K562 (cell line): ENCODE measurements around the gene ADGRB2. TPM values are rescaled to one million over a fixed set of nuclear protein-coding genes. Genes with fewer than 3 reads are reported as not detected.

Experiments
- ATAC-seq: fragments of 200-7000 bp; cut with Tn5 transposase; 3 replicates; pipeline ENCODE4 v1.9.1; 2020; ENCODE audit warnings: moderate library complexity
- BruUV-seq: library from RNA; stranded (reverse); fragments of 400-500 nt; replicated peaks from 2 replicates; lab custom pipeline; 2021; lab: Mats Ljungman, UMichigan
- CTCF ChIA-PET: fragments of 300-600 bp; formaldehyde crosslinking; extraction: SDS; loops from one replicate; lab custom pipeline; 2021; ENCODE audit warnings: low intra/inter-chr PET ratio; lab: Yijun Ruan, JAX
- POLR2A ChIA-PET: fragments of 300-600, 350-650 bp; sonication (Branson Sonifier 250); formaldehyde crosslinking; extraction: SDS; loops from one replicate; lab custom pipeline; 2021; ENCODE audit warnings: antibody characterized with exemption, inconsistent platforms; lab: Yijun Ruan, JAX
- DNase-seq, 4 experiments: peaks; one replicate each; pipeline versions ENCODE4 v3.0.0 to v3.0.0-alpha.2; 2011 to 2018; ENCODE audit warnings: low spot score in 3 of 4, mixed read lengths in 3 of 4; ENCODE audit errors: extremely low read depth in 1 of 4
- FAIRE-seq: peaks from 2 replicates; lab custom pipeline; 2011; peaks lifted over from hg19 to GRCh38; lab: Jason Lieb, UNC
- H2AFZ ChIP-seq: 2 replicates; pipeline ENCODE4 v1.6.0; 2011; ENCODE audit warnings: low read depth, low read length, control low read depth, inconsistent platforms
- H3K27ac ChIP-seq: fragments of 200-600 bp; 3 replicates; pipeline ENCODE4 v1.8.0; 2011; ENCODE audit warnings: low read depth, mild to moderate bottlenecking, control low read depth, inconsistent platforms, low read length, moderate library complexity, mixed read lengths; ENCODE audit errors: extremely low read depth
- H3K27me3 ChIP-seq, 2 experiments: fragments of 300-600 bp in 1 of 2; 2 replicates in 1 of 2; 3 replicates in 1 of 2; pipeline versions ENCODE4 v1.6.0 to v1.8.0; 2011; ENCODE audit warnings: inconsistent platforms in 2 of 2, low read length in 2 of 2, mild to moderate bottlenecking in 1 of 2, mixed read lengths in 1 of 2, moderate library complexity in 1 of 2; ENCODE audit not compliant: control insufficient read depth in 2 of 2, insufficient read depth in 2 of 2
- H3K36me3 ChIP-seq: fragments of 300-600 bp; 3 replicates; pipeline ENCODE4 v1.8.0; 2011; ENCODE audit warnings: mild to moderate bottlenecking, low read length, inconsistent platforms; ENCODE audit not compliant: control insufficient read depth, insufficient read depth
- H3K4me1 ChIP-seq, 2 experiments: fragments of 200-600 bp in 1 of 2; replicated peaks in 1 of 2; 2 replicates in 1 of 2; 3 replicates in 1 of 2; pipeline versions ENCODE4 v1.5.1 to v1.8.0; 2011; ENCODE audit warnings: inconsistent platforms in 2 of 2, low read length in 2 of 2, mild to moderate bottlenecking in 1 of 2, mixed read lengths in 1 of 2, moderate library complexity in 1 of 2; ENCODE audit not compliant: control insufficient read depth in 2 of 2, insufficient read depth in 2 of 2
- H3K4me2 ChIP-seq: 2 replicates; pipeline ENCODE4 v1.6.1; 2011; ENCODE audit warnings: low read length, control low read depth, inconsistent platforms, mixed read lengths; ENCODE audit not compliant: insufficient read depth
- H3K4me3 ChIP-seq: fragments of 200-600 bp; sonication (generic), shearing (Covaris generic); 2 replicates; pipeline ENCODE4 v1.5.1; 2016; ENCODE audit warnings: control low read depth, inconsistent platforms
- H3K79me2 ChIP-seq: fragments of 200-600 bp; 3 replicates; pipeline ENCODE4 v1.8.0; 2011; ENCODE audit warnings: low read length, inconsistent platforms; ENCODE audit not compliant: control insufficient read depth, insufficient read depth
- H3K9ac ChIP-seq, 2 experiments: 2 replicates each; pipeline versions ENCODE4 v1.6.0 to v1.6.1; 2011; ENCODE audit warnings: low read depth in 2 of 2, low read length in 2 of 2, control low read depth in 1 of 2, inconsistent platforms in 1 of 2, mild to moderate bottlenecking in 1 of 2, mixed read lengths in 1 of 2; ENCODE audit not compliant: insufficient read depth in 1 of 2
- H3K9me1 ChIP-seq: one replicate; pipeline ENCODE4 v1.6.0; 2011; ENCODE audit warnings: inconsistent platforms, mild to moderate bottlenecking, low read length, moderate library complexity; ENCODE audit not compliant: control insufficient read depth, insufficient read depth
- H3K9me3 ChIP-seq: replicated peaks from 2 replicates; pipeline ENCODE4 v1.5.1; 2011; ENCODE audit warnings: low read depth, low read length, inconsistent platforms; ENCODE audit not compliant: control insufficient read depth, insufficient read depth
- H4K20me1 ChIP-seq: replicated peaks from 2 replicates; pipeline ENCODE4 v1.6.1; 2011; ENCODE audit warnings: low read length, inconsistent platforms, mixed read lengths; ENCODE audit not compliant: control insufficient read depth, insufficient read depth
- CTCF ChIP-seq, 3 experiments: IDR thresholded peaks in 2 of 3; conservative IDR thresholded peaks in 1 of 3; 2 replicates each; pipeline ENCODE4 v1.5.1; 2011 to 2012; ENCODE audit warnings: low read length in 3 of 3, mild to moderate bottlenecking in 3 of 3, control low read depth in 2 of 3, improper control_type of control experiment in 1 of 3, inconsistent platforms in 1 of 3, low read depth in 1 of 3, mixed read lengths in 1 of 3, moderate library complexity in 1 of 3; ENCODE audit not compliant: insufficient read depth in 2 of 3
- GTF2B ChIP-seq: IDR thresholded peaks from 2 replicates; pipeline ENCODE4 v1.6.1; 2011; ENCODE audit not compliant: insufficient read length; ENCODE audit errors: extremely low read depth
- HNRNPH1 ChIP-seq: fragments of 200-400 bp; formaldehyde crosslinking; optimal IDR thresholded peaks from 2 replicates; pipeline ENCODE3; 2017; ENCODE audit warnings: low read depth, mild to moderate bottlenecking, low read length, moderate library complexity
- ILK ChIP-seq: fragments of 450-650 bp; IDR thresholded peaks from 2 replicates; pipeline ENCODE4 v1.6.1; 2016; ENCODE audit warnings: missing genetic modification characterization, low read depth, mild to moderate bottlenecking, missing compliant biosample characterization, moderate library complexity, borderline replicate concordance
- MAZ ChIP-seq, 2 experiments: fragments of 450-650 bp in 1 of 2; sonication (generic) in 1 of 2; formaldehyde crosslinking; IDR thresholded peaks in 1 of 2; conservative IDR thresholded peaks in 1 of 2; 2 replicates each; pipeline versions ENCODE4 v1.4.0 to v1.5.0; 2020; ENCODE audit warnings: mild to moderate bottlenecking in 1 of 2, missing genetic modification reagents in 1 of 2
- NFXL1 ChIP-seq: fragments of 450-650 bp; formaldehyde crosslinking; IDR thresholded peaks from 2 replicates; pipeline ENCODE4 v1.4.0; 2021; ENCODE audit warnings: mild to moderate bottlenecking
- PHF20 ChIP-seq: fragments of 450-650 bp; IDR thresholded peaks from 2 replicates; pipeline ENCODE4 v1.6.1; 2018; ENCODE audit not compliant: partially characterized antibody
- ZNF778 ChIP-seq: fragments of 450-650 bp; formaldehyde crosslinking; IDR thresholded peaks from 2 replicates; pipeline ENCODE4 v1.4.0; 2020; ENCODE audit warnings: mild to moderate bottlenecking, moderate library complexity
- WGBS: fragments of 100-300 bp; shearing (Covaris generic); methylation state at CpG from one replicate; pipeline ENCODE4 v1.1.6; 2016; ENCODE audit warnings: low coverage, mixed read lengths; ENCODE audit not compliant: insufficient coverage; ENCODE audit errors: missing lambda C conversion rate; 5-methylcytosine and 5-hydroxymethylcytosine counted together
- in situ Hi-C: fragments of 300-500 bp; cut with MboI; formaldehyde crosslinking; loops from 4 replicates; pipeline ENCODE4 v1.15.0; 2018; ENCODE audit warnings: inconsistent platforms, mixed read lengths
- intact Hi-C: fragments of 100-400 bp; cut with micrococcal nuclease; formaldehyde crosslinking; loops from 2 replicates; pipeline ENCODE4 v1.14.2; 2022
- polyA plus RNA-seq, 8 experiments: library from polyadenylated mRNA; depleted of rRNA in 4 of 8; stranded (reverse) in 5 of 8; unstranded in 3 of 8; fragments of >200 nt; fragmentation: Nextera tagmentation in 2 of 8; fragmentation: Illumina TruSeq in 1 of 8; extraction: Ambion mirVana in 2 of 8; extraction: Trizol in 1 of 8; gene quantifications; 2 replicates each; pipeline versions ENCODE4 v1.2.1 to v1.2.3, GENCODE V29; 2011 to 2014; ENCODE audit warnings: inconsistent platforms in 1 of 8, missing spikeins in 1 of 8
- total RNA-seq, 7 experiments: library from RNA; depleted of rRNA in 6 of 7; stranded (reverse); fragments of >200 nt in 6 of 7; fragmentation: Illumina TruSeq in 2 of 7; extraction: Trizol in 2 of 7; gene quantifications; 2 replicates each; pipeline versions ENCODE4 v1.2.1 to v1.2.3, GENCODE V29; 2011 to 2021; ENCODE audit warnings: low replicate concordance in 1 of 7
- TF ChIP-seq, protein P1 (sequence below): fragments of 450-650 bp; IDR thresholded peaks from 2 replicates; pipeline ENCODE4 v1.6.1; 2016
- TF ChIP-seq, protein P2 (sequence below), 2 experiments: fragments of 150-350 bp in 1 of 2; IDR thresholded peaks; 2 replicates each; pipeline ENCODE4 v1.6.1; 2012 to 2016; ENCODE audit warnings: low read depth in 2 of 2, low read length in 2 of 2, mild to moderate bottlenecking in 1 of 2, moderate library complexity in 1 of 2

Gene ADGRB2
- total and polyA plus RNA-seq, 9 of the 15 experiments (the other 6 are each of a cell fraction or from before 2014, with no cell fraction given): 0.04 to 0.23 (median 0.20) TPM; not detected in 2

GRCh38 chr1:31790140-31790539 lies 26.0 kb upstream of the ADGRB2 start (continued):
- no peak for TF ChIP-seq GTF2B

GRCh38 chr1:31789259-31790065 lies 25.3 kb upstream of the ADGRB2 start:
- WGBS: 6% methylated on average over 26 of the region's 26 CpGs
- in situ Hi-C loops: no loop called here
- POLR2A ChIA-PET: interaction anchor here (0.6 to 1.5 kb wide), 19 partner anchors 9 to 284 kb away, joined by 3 to 9 read pairs (median 3); partner anchors contain the start of genes KHDRBS1, PEF1 and PTP4A2
- no peak for TF ChIP-seq PHF20
- no peak for TF ChIP-seq ZNF778 (CRISPR knock-in tag)
- peak; percentile 92 to 99 (median 99) for TF ChIP-seq CTCF (IDR thresholded peaks at IDR 0.05 in 2 of 3, conservative IDR thresholded peaks at IDR 0.05 in 1 of 3; ENCODE audit: insufficient read depth in 2 of 3, low read depth in 1 of 3, low read length in 3 of 3)
- TF ChIP-seq, protein P1, sequence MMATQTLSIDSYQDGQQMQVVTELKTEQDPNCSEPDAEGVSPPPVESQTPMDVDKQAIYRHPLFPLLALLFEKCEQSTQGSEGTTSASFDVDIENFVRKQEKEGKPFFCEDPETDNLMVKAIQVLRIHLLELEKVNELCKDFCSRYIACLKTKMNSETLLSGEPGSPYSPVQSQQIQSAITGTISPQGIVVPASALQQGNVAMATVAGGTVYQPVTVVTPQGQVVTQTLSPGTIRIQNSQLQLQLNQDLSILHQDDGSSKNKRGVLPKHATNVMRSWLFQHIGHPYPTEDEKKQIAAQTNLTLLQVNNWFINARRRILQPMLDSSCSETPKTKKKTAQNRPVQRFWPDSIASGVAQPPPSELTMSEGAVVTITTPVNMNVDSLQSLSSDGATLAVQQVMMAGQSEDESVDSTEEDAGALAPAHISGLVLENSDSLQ: no peak
- no peak for TF ChIP-seq HNRNPH1
- TF ChIP-seq NFXL1 (CRISPR knock-in tag): no peak
- TF ChIP-seq ILK: no peak
- TF ChIP-seq, protein P2, sequence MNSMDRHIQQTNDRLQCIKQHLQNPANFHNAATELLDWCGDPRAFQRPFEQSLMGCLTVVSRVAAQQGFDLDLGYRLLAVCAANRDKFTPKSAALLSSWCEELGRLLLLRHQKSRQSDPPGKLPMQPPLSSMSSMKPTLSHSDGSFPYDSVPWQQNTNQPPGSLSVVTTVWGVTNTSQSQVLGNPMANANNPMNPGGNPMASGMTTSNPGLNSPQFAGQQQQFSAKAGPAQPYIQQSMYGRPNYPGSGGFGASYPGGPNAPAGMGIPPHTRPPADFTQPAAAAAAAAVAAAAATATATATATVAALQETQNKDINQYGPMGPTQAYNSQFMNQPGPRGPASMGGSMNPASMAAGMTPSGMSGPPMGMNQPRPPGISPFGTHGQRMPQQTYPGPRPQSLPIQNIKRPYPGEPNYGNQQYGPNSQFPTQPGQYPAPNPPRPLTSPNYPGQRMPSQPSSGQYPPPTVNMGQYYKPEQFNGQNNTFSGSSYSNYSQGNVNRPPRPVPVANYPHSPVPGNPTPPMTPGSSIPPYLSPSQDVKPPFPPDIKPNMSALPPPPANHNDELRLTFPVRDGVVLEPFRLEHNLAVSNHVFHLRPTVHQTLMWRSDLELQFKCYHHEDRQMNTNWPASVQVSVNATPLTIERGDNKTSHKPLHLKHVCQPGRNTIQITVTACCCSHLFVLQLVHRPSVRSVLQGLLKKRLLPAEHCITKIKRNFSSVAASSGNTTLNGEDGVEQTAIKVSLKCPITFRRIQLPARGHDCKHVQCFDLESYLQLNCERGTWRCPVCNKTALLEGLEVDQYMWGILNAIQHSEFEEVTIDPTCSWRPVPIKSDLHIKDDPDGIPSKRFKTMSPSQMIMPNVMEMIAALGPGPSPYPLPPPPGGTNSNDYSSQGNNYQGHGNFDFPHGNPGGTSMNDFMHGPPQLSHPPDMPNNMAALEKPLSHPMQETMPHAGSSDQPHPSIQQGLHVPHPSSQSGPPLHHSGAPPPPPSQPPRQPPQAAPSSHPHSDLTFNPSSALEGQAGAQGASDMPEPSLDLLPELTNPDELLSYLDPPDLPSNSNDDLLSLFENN (IDR thresholded peaks at IDR 0.05; ENCODE audit: low read depth in 2 of 2, low read length in 2 of 2): peak in 1 of 2 experiments; percentile 35; a peak in 1 of 4 replicates
- TF ChIP-seq MAZ (CRISPR knock-in tag; conservative IDR thresholded peaks at IDR 0.05 in 1 of 2, IDR thresholded peaks at IDR 0.05 in 1 of 2): peak; percentile 32 to 94; a peak in 3 of 4 replicates

More at GRCh38 chr1:31789259-31790065, 25.3 kb upstream of the ADGRB2 start:
- H4K20me1 ChIP-seq: peaks cover 4% of the 10 kb centered on the region
- H3K27me3 ChIP-seq: peaks cover 16 to 44% of the 10 kb centered on the region in 2 experiments
- H3K27ac ChIP-seq: no peak overlapping the region
- CTCF ChIA-PET: interaction anchor here (0.5 to 3.1 kb wide), 10 partner anchors 24 to 703 kb away, joined by 3 to 48 read pairs (median 4); no protein-coding TSS in a partner anchor
- peaks cover 9 to 29% of the 10 kb centered on the region in 2 experiments; a peak in 4 of 5 replicates for H3K4me1 ChIP-seq
- no peaks in the 10 kb centered on the region for H3K79me2 ChIP-seq
- no peaks in the 10 kb centered on the region for H3K9me3 ChIP-seq
- H3K36me3 ChIP-seq: no peaks in the 10 kb centered on the region
- FAIRE-seq (peak; percentile 75), ATAC-seq (peak; percentile 91), DNase-seq (peak; percentile 95 to 99 (median 98))
- H3K9ac ChIP-seq: peak overlapping the region in 1 of 2 experiments; percentile 95; a peak in 2 of 4 replicates
- peaks cover 4% of the 10 kb centered on the region for H3K9me1 ChIP-seq
- 0 out of 2 replicates have a peak overlapping the region, but pooled peaks have one; percentile 96 for H3K4me2 ChIP-seq
- intact Hi-C loops: loop anchor here (1.0 to 10.0 kb wide), 5 partner anchors 24 to 275 kb away; no protein-coding TSS in a partner anchor
- peak overlapping the region; percentile 57 for H3K4me3 ChIP-seq
- BruUV-seq: no TSS peak
- peak overlapping the region; percentile 100 for H2AFZ ChIP-seq
